Activated T-cell treated with anti-CD3 and anti-CD28 coated beads, Interleukin-2, amount 50 U/mL, for 72 hours (primary cell): ENCODE results near the gene FBF1. TPM values are rescaled to one million over a fixed set of nuclear protein-coding genes. Genes with fewer than 3 reads are reported as not detected.
"Not testable (repeated sequence)": the region's sequence is repeated elsewhere in the genome, so short reads cannot be mapped to it uniquely, and the experiment has no call there.

Source experiments
- ATAC-seq, 2 donors: fragments of 150-1000 bp; cut with Tn5 transposase; replicated peaks in 1 of 2; 2 replicates each; pipeline ENCODE4 v1.10.0; 2021; ENCODE audit warnings: moderate library complexity in 2 of 2, mild to moderate bottlenecking in 1 of 2
- DNase-seq, 2 donors: peaks; one replicate each; pipeline ENCODE4 v3.0.0; 2021 to 2022; ENCODE audit warnings: mixed read lengths in 1 of 2
- H3K27ac Mint-ChIP-seq: one replicate; pipeline ENCODE4 v1.8.0; 2022; ENCODE audit warnings: mild to moderate bottlenecking, moderate library complexity, mixed read lengths
- H3K27me3 Mint-ChIP-seq: one replicate; pipeline ENCODE4 v1.8.0; 2022; ENCODE audit warnings: low read depth, mixed read lengths
- H3K36me3 Mint-ChIP-seq, 2 donors: one replicate each; pipeline ENCODE4 v1.8.0; 2022; ENCODE audit warnings: mixed read lengths in 2 of 2, mild to moderate bottlenecking in 1 of 2; ENCODE audit not compliant: insufficient read depth in 2 of 2
- H3K4me1 Mint-ChIP-seq: one replicate; pipeline ENCODE4 v1.8.0; 2022; ENCODE audit warnings: low read depth, mixed read lengths
- H3K4me3 Mint-ChIP-seq, 2 donors: one replicate each; pipeline ENCODE4 v1.8.0; 2022; ENCODE audit warnings: mild to moderate bottlenecking in 2 of 2, mixed read lengths in 2 of 2, moderate library complexity in 2 of 2
- H3K9me3 Mint-ChIP-seq, 2 donors: one replicate each; pipeline ENCODE4 v1.8.0; 2022; ENCODE audit warnings: mixed read lengths in 2 of 2
- total RNA-seq, 2 donors: library from RNA; stranded (reverse); gene quantifications; one replicate each; pipeline ENCODE4 v1.2.3, GENCODE V29; 2022

The FBF1 gene
- total RNA-seq, 2 donors from 2014 or later, result 19.9 to 26.7 TPM

DNA sequence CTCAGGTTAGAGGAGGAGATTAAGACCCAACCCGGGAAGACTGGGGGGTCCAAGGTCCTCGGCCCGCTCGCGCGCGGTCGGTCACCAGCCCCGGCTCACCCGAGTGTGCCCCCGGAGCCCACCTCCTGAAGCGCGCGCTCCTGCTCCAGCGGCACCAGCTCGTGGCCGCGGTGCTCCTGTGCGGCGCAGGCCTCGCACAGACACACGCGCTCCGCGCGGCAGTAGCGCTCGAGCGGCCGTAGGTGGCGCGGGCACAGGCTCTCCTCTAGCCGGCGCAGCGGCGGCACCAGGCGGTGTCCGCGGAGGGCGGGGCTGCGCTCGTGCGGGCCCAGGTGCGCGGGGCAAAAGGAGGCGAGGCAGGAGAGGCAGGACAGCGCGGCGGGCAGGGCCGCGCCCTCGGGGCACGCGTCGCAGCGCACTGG lies 63.1 kb downstream of the FBF1 start:
- peaks cover 34% of the 10 kb centered on the region for H3K4me1 Mint-ChIP-seq
- DNase-seq (peak; percentile 83 to 85), ATAC-seq (peak; percentile 82 to 88)
- no peaks in the 10 kb centered on the region for H3K36me3 Mint-ChIP-seq
- no peaks in the 10 kb centered on the region for H3K27me3 Mint-ChIP-seq
- H3K4me3 Mint-ChIP-seq, result peak overlapping the region; percentile 73 to 94
- no peaks in the 10 kb centered on the region for H3K9me3 Mint-ChIP-seq
- H3K27ac Mint-ChIP-seq, result peak overlapping the region; percentile 7

DNA sequence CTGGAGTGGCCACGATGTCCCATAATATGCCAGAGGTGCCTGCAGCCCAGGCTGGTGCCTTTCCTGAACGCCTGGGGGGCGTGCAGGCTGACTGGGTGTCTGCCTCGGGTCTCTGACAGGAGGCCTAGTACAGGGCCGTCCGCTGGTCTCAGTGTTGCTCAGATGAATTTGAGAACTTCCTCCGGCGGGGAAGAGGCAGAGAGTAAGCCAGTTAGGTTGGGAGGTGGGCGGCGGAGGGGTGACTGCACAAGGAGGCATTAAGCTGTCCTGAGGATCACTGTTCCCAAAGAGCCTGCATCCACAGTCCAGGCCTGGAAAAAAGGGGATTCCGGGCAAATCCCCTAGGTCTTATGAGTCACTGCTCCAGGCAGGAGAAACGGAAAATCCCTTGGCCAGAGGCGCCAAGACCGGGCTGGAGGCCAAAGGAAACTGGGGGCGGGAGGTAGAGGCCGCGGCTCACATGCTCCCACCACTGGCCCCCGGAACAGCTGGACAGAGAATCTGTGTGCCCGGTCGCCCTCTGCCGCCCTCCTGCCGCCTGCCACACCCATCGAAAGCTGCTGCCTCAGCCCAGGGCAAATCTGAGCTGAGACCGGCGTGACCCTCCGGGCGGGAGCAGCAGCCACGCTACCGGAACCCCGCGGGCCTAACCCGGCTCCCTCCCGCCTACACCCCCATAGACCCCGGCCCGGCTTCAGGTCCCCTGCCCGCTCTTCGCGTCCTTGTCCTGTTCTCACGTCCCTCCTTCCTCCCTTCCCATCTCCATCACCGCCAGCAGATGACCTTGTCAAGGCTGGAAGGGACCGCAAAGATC lies 63.7 kb downstream of the FBF1 start:
- H3K27me3 Mint-ChIP-seq, result no peaks in the 10 kb centered on the region
- no peaks in the 10 kb centered on the region for H3K9me3 Mint-ChIP-seq
- H3K27ac Mint-ChIP-seq, result peak overlapping the region; percentile 7
- H3K4me1 Mint-ChIP-seq, result peaks cover 40% of the 10 kb centered on the region
- ATAC-seq, result peak; percentile 30 to 34
- peak overlapping the region; percentile 73 to 94 for H3K4me3 Mint-ChIP-seq
- peak; percentile 51 to 58 for DNase-seq
- H3K36me3 Mint-ChIP-seq, result no peaks in the 10 kb centered on the region

DNA sequence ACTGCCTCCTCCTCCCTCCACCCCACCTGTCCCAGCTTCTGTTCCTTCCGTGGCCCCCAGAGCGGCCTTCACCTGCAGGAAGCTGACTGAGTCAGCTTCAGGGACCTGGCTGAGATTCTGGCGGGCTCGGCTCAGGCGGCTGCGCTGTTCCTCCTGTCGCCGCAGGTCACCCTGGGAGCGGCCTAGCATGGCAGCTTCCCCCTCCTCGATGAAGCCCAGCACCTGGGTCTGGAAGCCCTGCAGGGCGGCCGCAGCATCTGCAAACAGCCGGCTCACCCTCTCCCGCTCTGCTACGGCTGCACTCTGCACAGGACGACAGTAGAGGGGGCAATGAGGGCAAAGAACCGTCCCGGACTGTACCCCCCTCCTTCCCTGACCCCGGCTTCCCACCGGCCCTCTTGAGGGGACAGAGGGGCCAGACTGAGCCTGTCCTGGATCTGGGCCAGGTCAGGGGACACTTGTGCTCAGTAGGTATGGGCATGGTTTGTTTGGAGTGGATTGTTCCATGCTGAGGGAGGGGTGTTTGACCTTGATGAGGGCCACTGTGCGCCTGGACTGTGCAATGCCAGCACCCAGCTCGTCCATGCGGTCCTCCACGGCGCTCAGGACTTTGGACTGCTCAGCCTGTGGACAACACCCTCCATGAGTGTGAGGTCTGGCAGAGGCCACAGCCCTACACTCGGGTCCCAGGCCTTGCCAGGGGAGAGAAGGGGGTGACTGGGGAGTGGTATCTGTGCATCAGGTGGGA lies 64.5 kb downstream of the FBF1 start:
- Mint-ChIP-seq H3K27ac (peak overlapping the region; percentile 7), H3K27me3 (no peaks in the 10 kb centered on the region), H3K4me1 (peaks cover 40% of the 10 kb centered on the region), H3K36me3 (no peaks in the 10 kb centered on the region), H3K9me3 (no peaks in the 10 kb centered on the region), H3K4me3 (peak overlapping the region; percentile 73 to 94)
- DNase-seq (peak; percentile 70 to 72), ATAC-seq (peak; percentile 56 to 59)

DNA sequence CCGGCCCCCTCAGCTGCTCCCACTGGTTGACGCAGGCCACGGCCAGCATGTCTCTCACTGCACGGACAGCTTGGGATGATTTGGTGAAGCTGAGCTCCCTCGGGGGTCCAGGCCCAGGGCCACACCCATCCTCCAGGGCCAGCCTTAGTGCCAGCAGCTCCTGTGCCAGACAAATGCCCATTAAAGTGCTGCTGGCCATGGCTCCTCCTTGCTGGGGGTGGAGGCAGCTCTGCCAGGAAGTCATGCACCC lies 65.0 kb downstream of the FBF1 start:
- peak overlapping the region; percentile 7 for H3K27ac Mint-ChIP-seq
- no peaks in the 10 kb centered on the region for H3K27me3 Mint-ChIP-seq
- peak overlapping the region; percentile 73 to 94 for H3K4me3 Mint-ChIP-seq
- H3K9me3 Mint-ChIP-seq, result no peaks in the 10 kb centered on the region
- DNase-seq (no peak), ATAC-seq (no peak)
- peaks cover 40% of the 10 kb centered on the region for H3K4me1 Mint-ChIP-seq
- H3K36me3 Mint-ChIP-seq, result no peaks in the 10 kb centered on the region

GRCh38 chr17:75875182-75875939 lies 65.5 kb downstream of the FBF1 start:
- Mint-ChIP-seq H3K27ac (peak overlapping the region; percentile 7), H3K36me3 (no peaks in the 10 kb centered on the region), H3K9me3 (no peaks in the 10 kb centered on the region), H3K27me3 (no peaks in the 10 kb centered on the region), H3K4me3 (peak overlapping the region; percentile 73 to 94), H3K4me1 (peaks cover 40% of the 10 kb centered on the region)
- no peak for ATAC-seq
- DNase-seq, result no peak

DNA sequence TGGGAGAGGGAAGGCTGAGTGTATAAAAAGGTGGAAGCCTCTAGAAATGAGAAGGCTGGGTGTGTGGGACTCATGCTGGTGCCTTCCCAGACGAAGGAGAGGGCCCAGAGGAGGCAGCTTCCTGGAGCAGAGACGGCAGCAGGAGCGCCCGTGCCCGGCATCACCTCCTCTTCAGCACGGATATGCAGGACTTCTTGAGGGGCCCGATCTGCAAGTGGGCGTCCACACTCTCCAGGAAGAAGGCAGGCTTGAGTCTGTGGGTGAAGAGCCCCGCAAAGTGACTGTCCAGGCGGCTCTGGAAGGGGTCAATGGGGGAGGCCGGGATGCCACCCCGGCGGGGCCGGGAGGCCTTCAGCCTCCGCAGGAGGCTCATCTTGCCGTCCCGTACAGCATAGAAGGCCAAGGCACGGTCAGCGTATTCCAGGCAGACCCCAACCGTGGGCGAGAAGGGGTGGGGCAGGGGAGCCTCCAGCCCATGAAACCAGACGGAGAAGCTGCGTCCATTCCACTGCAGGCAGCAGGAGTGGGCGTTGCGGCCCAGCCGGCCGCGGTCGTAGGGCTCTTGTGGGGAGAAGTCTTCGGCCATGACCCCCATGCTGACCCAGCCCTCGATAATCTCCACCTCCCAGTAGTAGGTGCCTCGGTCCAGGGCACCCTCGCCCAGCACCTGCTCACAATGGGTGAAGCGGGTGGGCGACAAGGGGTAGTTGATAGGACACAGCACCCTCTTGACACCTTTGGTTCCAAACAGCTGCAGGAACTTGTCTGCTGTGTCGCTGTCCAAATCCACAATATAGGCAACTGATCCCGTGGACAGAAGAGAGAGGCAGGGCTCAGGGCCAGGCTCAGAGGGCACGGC lies 66.3 kb downstream of the FBF1 start:
- Mint-ChIP-seq H3K4me3 (peak overlapping the region in 1 of 2 donors; percentile 25), H3K9me3 (no peaks in the 10 kb centered on the region), H3K27me3 (no peaks in the 10 kb centered on the region), H3K36me3 (no peaks in the 10 kb centered on the region), H3K27ac (no peak overlapping the region), H3K4me1 (peaks cover 40% of the 10 kb centered on the region)
- ATAC-seq (no peak), DNase-seq (no peak)

DNA sequence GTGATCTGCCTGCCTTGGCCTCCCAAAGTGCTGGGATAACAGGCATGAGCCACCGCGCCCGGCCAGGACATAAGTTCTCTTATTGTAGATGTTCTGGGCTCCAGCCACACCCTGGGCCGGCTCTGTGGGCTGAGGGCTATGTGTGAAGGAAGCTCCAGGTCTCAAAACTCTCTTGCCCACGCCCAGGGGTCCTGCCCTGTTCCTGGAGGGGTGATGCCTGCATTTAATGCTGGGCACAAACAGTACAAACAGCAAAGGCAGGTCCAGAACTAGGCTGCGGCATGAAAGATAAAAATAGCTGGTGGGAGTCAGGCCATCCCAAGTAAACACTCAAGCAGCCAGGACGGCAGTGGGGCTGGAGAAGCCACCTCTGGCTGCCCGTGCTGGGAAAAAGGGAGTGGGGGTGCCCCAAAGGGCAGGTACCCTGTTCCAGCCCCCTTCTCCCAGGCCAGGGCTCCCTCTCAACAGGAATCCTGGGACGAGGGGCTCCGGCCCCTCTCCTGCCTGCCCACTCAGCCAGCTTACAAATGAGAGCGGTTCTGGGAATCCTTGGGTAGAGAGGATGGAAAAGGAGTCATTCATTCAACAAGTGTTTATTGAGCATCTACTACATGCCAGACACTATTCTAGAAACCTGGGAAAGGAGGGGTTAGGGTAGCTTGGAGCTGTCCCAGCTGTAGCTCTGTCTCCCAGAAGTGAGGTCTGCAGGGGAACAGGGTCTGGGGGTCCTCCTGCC lies 67.1 kb downstream of the FBF1 start:
- Mint-ChIP-seq H3K4me1 (peaks cover 36% of the 10 kb centered on the region), H3K9me3 (no peaks in the 10 kb centered on the region), H3K27me3 (no peaks in the 10 kb centered on the region), H3K27ac (no peak overlapping the region), H3K4me3 (peak overlapping the region in 1 of 2 donors; percentile 25), H3K36me3 (no peaks in the 10 kb centered on the region)
- ATAC-seq, result no peak
- DNase-seq, result no peak

DNA sequence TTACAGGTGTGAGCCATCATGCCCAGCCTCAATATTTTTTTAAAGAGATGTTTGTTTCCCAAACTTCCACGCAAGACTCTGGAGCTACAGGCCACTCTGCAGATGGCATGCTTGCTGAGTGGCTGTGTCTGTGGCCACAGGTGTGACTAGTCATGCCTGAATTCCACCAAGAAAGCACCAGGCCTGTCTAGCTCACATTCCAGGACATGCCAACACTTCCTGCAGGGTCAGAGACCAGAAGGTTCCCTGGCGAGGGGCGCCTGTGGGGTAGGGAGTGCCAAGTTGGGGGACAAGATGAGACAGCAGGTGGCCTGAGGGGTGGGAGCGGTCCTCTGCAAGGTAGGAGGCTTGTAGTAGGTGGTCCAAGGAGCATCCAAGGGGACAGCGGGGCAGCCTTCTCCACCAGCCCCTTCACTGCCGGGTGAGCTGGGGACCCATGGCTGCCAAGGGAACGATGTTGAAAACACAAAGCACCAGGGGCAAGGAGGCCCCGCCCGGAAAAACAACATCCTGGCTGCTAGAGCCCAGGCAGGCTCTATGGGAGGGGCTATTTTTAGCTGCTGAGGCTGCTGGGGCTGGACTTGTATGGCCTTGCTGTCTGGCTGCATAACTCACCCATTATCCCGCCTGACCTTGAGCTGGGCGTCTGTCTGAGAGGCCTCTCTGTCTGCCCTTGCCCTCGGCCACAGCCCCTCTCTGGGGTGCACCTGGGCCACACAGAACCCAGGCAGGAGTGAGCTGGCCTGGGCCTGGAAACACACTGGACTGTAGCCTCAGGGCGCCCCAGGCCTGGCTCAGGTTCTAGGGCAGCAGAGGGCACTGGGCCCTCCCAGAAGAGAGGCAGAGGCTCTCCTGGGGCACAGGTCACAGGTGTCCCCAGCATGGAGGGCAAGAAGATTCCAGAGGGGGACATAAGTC lies 68.1 kb downstream of the FBF1 start:
- peaks cover 33% of the 10 kb centered on the region for H3K4me1 Mint-ChIP-seq
- no peaks in the 10 kb centered on the region for H3K9me3 Mint-ChIP-seq
- H3K27me3 Mint-ChIP-seq, result no peaks in the 10 kb centered on the region
- no peaks in the 10 kb centered on the region for H3K36me3 Mint-ChIP-seq
- no peak overlapping the region for H3K4me3 Mint-ChIP-seq
- DNase-seq, result peak in 1 of 2 donors; percentile 42
- H3K27ac Mint-ChIP-seq, result no peak overlapping the region
- ATAC-seq, result no peak

- not testable (repeated sequence) for H3K27ac Mint-ChIP-seq, H3K36me3 Mint-ChIP-seq, H3K4me3 Mint-ChIP-seq, DNase-seq, H3K9me3 Mint-ChIP-seq, H3K27me3 Mint-ChIP-seq, ATAC-seq
- H3K4me1 Mint-ChIP-seq, result peaks cover 20% of the 10 kb centered on the region
These were observed 70.6 kb downstream of the FBF1 start for GRCh38 chr17:75870228-75870627.

DNA sequence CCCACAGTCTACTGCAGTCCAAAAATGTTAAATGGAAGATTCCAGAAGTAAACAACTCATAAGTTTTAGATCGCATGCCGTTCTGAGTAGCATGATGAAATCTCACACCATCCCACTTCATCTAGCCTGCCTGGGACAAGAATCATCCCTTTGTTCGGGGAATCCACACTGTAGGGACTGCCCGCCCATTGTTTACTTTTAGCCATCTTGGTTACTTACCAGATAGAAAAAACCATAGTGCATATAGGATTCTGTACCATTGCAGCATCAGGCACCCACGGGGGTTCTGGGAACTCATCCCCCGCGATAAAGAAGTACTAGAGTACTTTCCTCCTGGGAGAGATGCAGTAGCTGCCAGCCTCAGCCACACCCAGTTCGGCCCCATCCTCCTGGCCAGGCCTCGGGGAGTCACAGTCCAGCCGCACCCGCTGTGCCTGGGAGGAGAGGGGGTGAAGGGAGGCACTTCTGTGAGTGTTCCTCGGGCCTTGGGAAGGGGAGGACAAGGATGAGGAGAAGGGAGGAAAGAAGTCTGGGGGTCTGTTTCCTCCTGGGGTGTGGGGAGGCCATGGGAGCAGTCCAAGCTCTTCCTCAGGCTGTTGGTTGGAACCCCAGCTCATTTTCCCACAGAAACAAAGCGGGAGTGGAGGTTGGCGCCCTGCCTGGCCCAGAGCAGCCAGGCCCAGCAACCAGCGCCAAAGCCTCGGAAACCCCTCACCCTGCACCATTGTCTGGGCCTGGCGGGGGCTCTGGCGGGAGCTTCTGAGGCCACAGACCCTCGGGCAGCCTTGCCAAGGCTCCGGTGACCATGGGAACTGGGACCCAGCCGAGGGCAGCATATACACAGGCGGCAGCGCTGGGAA lies 71.3 kb downstream of the FBF1 start:
- Mint-ChIP-seq H3K4me1 (peaks cover 28% of the 10 kb centered on the region), H3K9me3 (no peaks in the 10 kb centered on the region), H3K27ac (no peak overlapping the region), H3K27me3 (no peaks in the 10 kb centered on the region), H3K4me3 (no peak overlapping the region), H3K36me3 (no peaks in the 10 kb centered on the region)
- no peak for ATAC-seq
- DNase-seq, result no peak
